Smooth muscle cell (in vitro differentiated cells): ENCODE data around the gene BIRC7. TPM values are rescaled to one million over a fixed set of nuclear protein-coding genes. Genes with fewer than 3 reads are reported as not detected.

Experiments
- DNase-seq: peaks from one replicate; lab custom pipeline; 2025; ENCODE audit not compliant: unreplicated experiment; lab: John Stamatoyannopoulos, UW
- H2AFZ ChIP-seq: fragments of 200-600 bp; sonication (generic); 2 replicates; pipeline ENCODE4 v1.6.0; 2016; ENCODE audit warnings: antibody characterized with exemption, low read depth, mild to moderate bottlenecking
- H3F3A ChIP-seq: fragments of 200-600 bp; sonication (generic); 2 replicates; pipeline ENCODE4 v1.6.0; 2017; ENCODE audit warnings: antibody characterized with exemption, low read depth
- H3K27ac ChIP-seq: fragments of 200-600 bp; sonication (generic); 2 replicates; pipeline ENCODE4 v1.5.1; 2016; ENCODE audit warnings: low read depth, mild to moderate bottlenecking
- H3K27me3 ChIP-seq: fragments of 200-600 bp; sonication (generic); 2 replicates; pipeline ENCODE4 v1.6.1; 2016; ENCODE audit warnings: low read depth, mild to moderate bottlenecking
- H3K36me3 ChIP-seq: fragments of 200-600 bp; sonication (generic); 2 replicates; pipeline ENCODE4 v1.5.1; 2016; ENCODE audit warnings: low read depth
- H3K4me1 ChIP-seq: fragments of 200-600 bp; sonication (generic); 2 replicates; pipeline ENCODE4 v1.5.1; 2016; ENCODE audit warnings: low read depth
- H3K4me2 ChIP-seq: fragments of 200-600 bp; sonication (generic); 2 replicates; pipeline ENCODE4 v1.6.0; 2016; ENCODE audit warnings: mild to moderate bottlenecking
- H3K4me3 ChIP-seq: fragments of 200-600 bp; sonication (generic); 2 replicates; pipeline ENCODE4 v1.5.1; 2016; ENCODE audit warnings: mild to moderate bottlenecking
- H3K79me2 ChIP-seq: fragments of 200-600 bp; sonication (generic); 2 replicates; pipeline ENCODE4 v1.6.0; 2016; ENCODE audit warnings: low read depth, mild to moderate bottlenecking
- H3K9ac ChIP-seq: fragments of 200-600 bp; sonication (generic); 2 replicates; pipeline ENCODE4 v1.6.0; 2016; ENCODE audit warnings: low read depth
- H3K9me3 ChIP-seq: fragments of 200-600 bp; sonication (generic); replicated peaks from 2 replicates; pipeline ENCODE4 v1.5.1; 2016; ENCODE audit warnings: low read depth
- H4K20me1 ChIP-seq: fragments of 200-600 bp; sonication (generic); 2 replicates; pipeline ENCODE4 v1.6.0; 2016; ENCODE audit warnings: low read depth
- WGBS: methylation state at CpG from one replicate; pipeline ENCODE4 v1.1.7; 2016; ENCODE audit warnings: low lambda C conversion rate; 5-methylcytosine and 5-hydroxymethylcytosine counted together
- polyA plus RNA-seq: library from polyadenylated mRNA; unstranded; fragments of >200 nt; fragmentation: Nextera tagmentation; extraction: Ambion mirVana; gene quantifications from 2 replicates; pipeline ENCODE4 v1.2.1, GENCODE V29; 2016
- total RNA-seq: library from RNA; depleted of rRNA; stranded (reverse); fragments of >200 nt; gene quantifications from 2 replicates; pipeline ENCODE4 v1.2.3, GENCODE V29; 2014
- TF ChIP-seq, protein P1 (sequence below): fragments of 200-600 bp; sonication (generic); IDR thresholded peaks from 2 replicates; pipeline ENCODE4 v1.5.1; 2017; ENCODE audit warnings: borderline replicate concordance, mild to moderate bottlenecking, antibody characterized with exemption; ENCODE audit not compliant: insufficient read depth, poor library complexity, severe bottlenecking

Gene BIRC7
- total and polyA plus RNA-seq, 2 experiments from 2014 or later, result 5.8 to 10.9 TPM

DNA sequence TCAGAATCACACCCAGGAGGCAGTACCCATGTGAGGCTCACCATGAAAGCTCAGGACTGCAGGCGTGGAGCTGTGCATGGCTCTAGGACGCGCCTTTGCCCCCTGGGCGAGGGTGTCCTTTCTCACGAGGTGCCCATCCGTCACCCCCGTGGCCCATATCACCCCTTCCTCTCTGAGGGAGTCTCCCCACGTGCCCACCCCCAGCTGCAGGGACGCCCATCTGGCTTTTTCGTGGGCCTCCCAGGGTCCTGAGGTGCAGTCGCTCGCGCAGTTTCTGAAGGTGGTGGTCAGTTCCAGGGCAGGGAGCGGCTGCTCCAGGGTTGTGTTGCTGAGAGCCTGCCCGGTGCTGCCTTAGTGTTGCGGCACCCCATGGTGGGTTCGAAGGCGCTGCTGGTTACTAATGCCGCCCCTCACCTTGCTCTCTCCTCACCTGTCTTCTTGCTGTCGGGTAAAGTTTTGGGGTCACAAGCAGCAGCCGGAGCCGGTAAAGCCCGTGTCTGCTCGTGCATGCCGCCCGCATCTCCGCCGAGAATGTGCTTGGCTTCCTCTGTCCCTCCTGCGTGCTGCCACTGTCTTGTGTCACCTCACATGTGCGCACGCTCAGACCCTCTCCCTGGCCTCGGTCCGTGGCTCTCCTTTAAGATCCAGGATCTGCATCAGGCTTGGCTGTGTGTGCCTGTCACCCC, 47.8 kb downstream of the BIRC7 start:
- Histone ChIP-seq H3K9me3 (no peaks in the 10 kb centered on the region), H3K79me2 (peaks cover 9% of the 10 kb centered on the region), H3K27ac (no peak overlapping the region), H3F3A (no peaks in the 10 kb centered on the region), H3K4me3 (no peak overlapping the region), H3K9ac (no peak overlapping the region), H3K27me3 (no peaks in the 10 kb centered on the region), H2AFZ (no peak overlapping the region), H3K36me3 (peaks cover 9% of the 10 kb centered on the region), H3K4me1 (no peaks in the 10 kb centered on the region), H3K4me2 (no peak overlapping the region), H4K20me1 (peaks cover 99% of the 10 kb centered on the region)
- DNase-seq, result no peak
- 96% methylated on average over 33 of the region's 33 CpGs for WGBS
- TF ChIP-seq, protein P1, sequence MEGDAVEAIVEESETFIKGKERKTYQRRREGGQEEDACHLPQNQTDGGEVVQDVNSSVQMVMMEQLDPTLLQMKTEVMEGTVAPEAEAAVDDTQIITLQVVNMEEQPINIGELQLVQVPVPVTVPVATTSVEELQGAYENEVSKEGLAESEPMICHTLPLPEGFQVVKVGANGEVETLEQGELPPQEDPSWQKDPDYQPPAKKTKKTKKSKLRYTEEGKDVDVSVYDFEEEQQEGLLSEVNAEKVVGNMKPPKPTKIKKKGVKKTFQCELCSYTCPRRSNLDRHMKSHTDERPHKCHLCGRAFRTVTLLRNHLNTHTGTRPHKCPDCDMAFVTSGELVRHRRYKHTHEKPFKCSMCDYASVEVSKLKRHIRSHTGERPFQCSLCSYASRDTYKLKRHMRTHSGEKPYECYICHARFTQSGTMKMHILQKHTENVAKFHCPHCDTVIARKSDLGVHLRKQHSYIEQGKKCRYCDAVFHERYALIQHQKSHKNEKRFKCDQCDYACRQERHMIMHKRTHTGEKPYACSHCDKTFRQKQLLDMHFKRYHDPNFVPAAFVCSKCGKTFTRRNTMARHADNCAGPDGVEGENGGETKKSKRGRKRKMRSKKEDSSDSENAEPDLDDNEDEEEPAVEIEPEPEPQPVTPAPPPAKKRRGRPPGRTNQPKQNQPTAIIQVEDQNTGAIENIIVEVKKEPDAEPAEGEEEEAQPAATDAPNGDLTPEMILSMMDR, result no peak

GRCh38 chr20:63284083-63284440, 48.4 kb downstream of the BIRC7 start:
- Histone ChIP-seq H3K27me3 (no peaks in the 10 kb centered on the region), H2AFZ (no peak overlapping the region), H3K4me1 (no peaks in the 10 kb centered on the region), H3K36me3 (peaks cover 9% of the 10 kb centered on the region), H3K27ac (no peak overlapping the region), H3F3A (no peaks in the 10 kb centered on the region), H3K4me3 (no peak overlapping the region), H3K79me2 (peaks cover 5% of the 10 kb centered on the region), H3K9me3 (no peaks in the 10 kb centered on the region), H3K9ac (no peak overlapping the region), H4K20me1 (peaks cover 99% of the 10 kb centered on the region), H3K4me2 (no peak overlapping the region)
- TF ChIP-seq, protein P1, result no peak
- DNase-seq, result no peak
- 96% methylated on average over 14 of the region's 14 CpGs for WGBS

DNA sequence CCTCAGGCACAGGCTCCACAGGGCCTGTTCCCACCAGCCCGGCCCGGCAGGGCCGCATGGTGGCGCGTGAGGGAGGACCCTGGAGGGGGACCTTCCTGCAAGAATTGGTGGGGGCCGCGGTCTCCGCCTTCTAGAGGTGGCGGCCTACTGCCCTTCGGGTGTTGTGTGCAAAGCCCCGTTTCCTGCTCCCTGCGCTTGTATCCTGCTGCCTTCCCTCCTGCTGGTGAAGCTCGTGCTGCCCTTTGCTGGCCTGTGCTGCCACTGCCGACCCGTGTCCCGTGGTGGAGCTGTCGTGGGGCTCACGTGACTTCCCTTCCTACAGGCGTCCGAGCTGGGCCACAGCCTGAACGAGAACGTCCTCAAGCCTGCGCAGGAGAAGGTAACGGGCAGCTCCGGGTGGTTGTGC, 48.8 kb downstream of the BIRC7 start:
- Histone ChIP-seq H4K20me1 (peaks cover 99% of the 10 kb centered on the region), H3K9me3 (no peaks in the 10 kb centered on the region), H2AFZ (no peak overlapping the region), H3K79me2 (peaks cover 5% of the 10 kb centered on the region), H3K4me3 (no peak overlapping the region), H3K9ac (no peak overlapping the region), H3F3A (no peaks in the 10 kb centered on the region), H3K4me1 (no peaks in the 10 kb centered on the region), H3K27ac (no peak overlapping the region), H3K4me2 (no peak overlapping the region), H3K36me3 (peaks cover 6% of the 10 kb centered on the region), H3K27me3 (no peaks in the 10 kb centered on the region)
- 97% methylated on average over 19 of the region's 25 CpGs for WGBS
- no peak for DNase-seq
- TF ChIP-seq, protein P1, result no peak

DNA sequence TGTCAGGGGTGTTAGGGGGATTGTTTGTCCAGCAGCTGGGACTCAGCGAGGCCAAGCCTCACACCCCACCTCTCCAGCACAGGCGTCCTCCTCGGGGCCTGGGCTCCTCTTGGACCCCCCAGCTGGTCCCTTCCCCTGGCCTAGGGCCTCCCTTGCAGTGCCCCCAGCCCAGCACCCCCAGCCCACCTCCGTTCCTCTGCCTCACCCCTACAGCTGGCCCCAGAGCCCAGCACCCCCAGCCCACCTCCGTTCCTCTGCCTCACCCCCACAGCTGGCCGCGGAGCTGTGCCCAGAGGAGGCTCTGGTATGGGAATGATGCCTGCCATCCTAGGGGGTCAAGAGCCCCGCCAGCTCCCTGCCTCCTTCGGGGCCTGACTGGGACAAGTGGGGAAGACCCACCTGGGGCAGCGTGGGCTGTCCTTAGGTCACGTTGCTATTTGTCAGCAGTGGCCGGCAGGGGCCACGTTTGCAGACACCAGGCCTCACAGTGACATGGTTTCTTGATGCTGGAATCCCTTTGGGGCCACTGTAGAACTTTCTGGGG, 49.3 kb downstream of the BIRC7 start:
- no peaks in the 10 kb centered on the region for H3K4me1 ChIP-seq
- H4K20me1 ChIP-seq, result peaks cover 99% of the 10 kb centered on the region
- H3K79me2 ChIP-seq, result peaks cover 3% of the 10 kb centered on the region
- no peak for DNase-seq
- TF ChIP-seq, protein P1, result no peak
- H3K4me3 ChIP-seq, result no peak overlapping the region
- H3K9me3 ChIP-seq, result no peaks in the 10 kb centered on the region
- 91% methylated on average over 13 of the region's 13 CpGs for WGBS
- no peak overlapping the region for H2AFZ ChIP-seq
- H3K9ac ChIP-seq, result no peak overlapping the region
- H3K4me2 ChIP-seq, result no peak overlapping the region
- no peaks in the 10 kb centered on the region for H3K27me3 ChIP-seq
- H3K27ac ChIP-seq, result no peak overlapping the region
- peaks cover 6% of the 10 kb centered on the region for H3K36me3 ChIP-seq
- no peaks in the 10 kb centered on the region for H3F3A ChIP-seq
